Effector memory CD4-positive, alpha-beta T cell (primary cell): Measurements from ENCODE around the gene MICAL3.
"Not testable (repeated sequence)": the region's sequence is repeated elsewhere in the genome, so short reads cannot be mapped to it uniquely, and the experiment has no call there.

Experiments
- DNase-seq, 3 donors: peaks; one replicate each; pipeline ENCODE4 v3.0.0-alpha.2; 2020
- H3K27ac ChIP-seq: 2 replicates; pipeline ENCODE4 v1.7.0; 2013; ENCODE audit warnings: mild to moderate bottlenecking, low read length, moderate library complexity; ENCODE audit not compliant: insufficient read depth, poor library complexity, severe bottlenecking
- H3K27me3 ChIP-seq: replicated peaks from 2 replicates; pipeline ENCODE4 v1.7.0; 2013; ENCODE audit warnings: mild to moderate bottlenecking, low read length; ENCODE audit not compliant: insufficient read depth, control insufficient read depth, poor library complexity, severe bottlenecking
- H3K36me3 ChIP-seq: 2 replicates; pipeline ENCODE4 v1.7.0; 2013; ENCODE audit warnings: mild to moderate bottlenecking, low read length, moderate library complexity; ENCODE audit not compliant: control insufficient read depth, insufficient read depth
- H3K4me1 ChIP-seq: 2 replicates; pipeline ENCODE4 v1.7.0; 2013; ENCODE audit warnings: low read length, mild to moderate bottlenecking; ENCODE audit not compliant: control insufficient read depth, insufficient read depth, poor library complexity, severe bottlenecking
- H3K4me3 ChIP-seq: 2 replicates; pipeline ENCODE4 v1.7.0; 2013; ENCODE audit warnings: low read length, low read depth, mild to moderate bottlenecking; ENCODE audit not compliant: insufficient read depth, poor library complexity, severe bottlenecking
- H3K9me3 ChIP-seq: 2 replicates; pipeline ENCODE4 v1.7.0; 2013; ENCODE audit warnings: mild to moderate bottlenecking, low read length, moderate library complexity; ENCODE audit not compliant: control insufficient read depth

The MICAL3 gene

DNA sequence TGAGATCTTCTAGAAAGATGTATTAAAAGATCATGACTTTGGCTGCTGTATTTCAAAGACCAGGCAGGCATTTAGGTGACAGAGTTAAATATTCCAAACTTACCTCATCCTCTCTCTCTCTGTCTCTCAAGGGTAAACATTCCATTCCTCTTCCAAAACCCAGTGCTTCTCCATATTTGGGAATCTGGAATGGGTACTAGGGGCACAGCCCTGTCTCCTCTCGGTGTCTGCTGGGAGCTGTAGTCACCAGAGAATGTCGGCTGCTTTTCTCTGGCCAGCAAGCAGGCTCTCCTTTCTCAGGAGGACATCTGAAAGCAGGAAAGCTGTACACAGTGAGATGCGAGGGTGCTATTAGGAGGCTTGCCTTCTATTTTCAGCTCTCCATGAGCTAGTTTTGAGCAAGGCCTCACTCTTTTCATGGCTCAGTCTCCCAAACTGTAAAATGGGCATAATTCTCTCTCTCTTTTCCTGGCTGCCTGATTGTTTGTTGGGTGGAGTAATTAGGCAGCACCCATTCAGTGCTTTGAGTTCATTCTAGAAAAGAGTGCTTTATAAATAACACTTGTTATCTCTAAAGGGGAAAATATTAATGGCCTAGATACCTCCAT is 44.1 kb upstream of the MICAL3 start:
- H3K4me1 ChIP-seq = no peaks in the 10 kb centered on the region
- no peaks in the 10 kb centered on the region for H3K27me3 ChIP-seq
- H3K9me3 ChIP-seq = no peaks in the 10 kb centered on the region
- no peak overlapping the region for H3K27ac ChIP-seq
- H3K36me3 ChIP-seq = no peaks in the 10 kb centered on the region
- H3K4me3 ChIP-seq = no peak overlapping the region
- DNase-seq = no peak

- Histone ChIP-seq H3K4me1 (no peaks in the 10 kb centered on the region), H3K27me3 (no peaks in the 10 kb centered on the region), H3K9me3 (no peaks in the 10 kb centered on the region), H3K27ac (no peak overlapping the region), H3K4me3 (no peak overlapping the region), H3K36me3 (no peaks in the 10 kb centered on the region)
- DNase-seq = no peak
Measured at GRCh38 chr22:18067548-18068341, 43.4 kb upstream of the MICAL3 start.

GRCh38 chr22:18067121-18067520 is 42.8 kb upstream of the MICAL3 start:
- H3K4me1 ChIP-seq = no peaks in the 10 kb centered on the region

DNA sequence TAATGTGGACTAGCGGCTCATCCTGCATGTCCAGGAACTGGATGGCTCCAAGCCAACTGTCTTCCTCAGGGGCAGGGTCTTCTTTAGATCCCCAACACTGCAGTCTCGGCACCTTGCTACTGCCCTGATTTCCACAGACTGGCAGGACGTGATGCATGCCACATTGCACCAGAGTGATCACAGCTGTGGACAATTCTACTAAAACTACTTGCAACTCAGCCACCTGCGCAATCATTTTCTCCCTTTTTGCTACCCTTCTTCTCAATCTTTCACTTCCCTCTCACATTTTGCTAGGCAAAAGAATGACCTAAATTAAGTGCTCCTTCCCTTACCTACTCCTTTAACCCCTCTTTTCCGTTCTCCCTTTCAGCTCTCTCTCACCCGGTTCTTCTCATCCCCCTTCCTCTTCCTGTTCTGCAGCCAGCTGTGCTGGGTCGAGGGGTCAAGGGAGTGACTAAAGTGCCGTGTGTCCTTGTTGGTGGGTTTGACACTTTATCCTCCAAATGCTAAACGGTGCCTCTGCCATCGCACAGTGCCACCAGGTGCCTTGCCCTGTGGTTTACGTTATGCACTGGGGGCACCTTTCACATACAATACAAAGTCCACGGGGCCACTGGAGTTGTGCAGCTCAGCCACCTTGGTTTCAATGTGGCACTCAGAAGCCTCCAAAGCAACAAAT is 42.0 kb upstream of the MICAL3 start:
- Histone ChIP-seq H3K27me3 (no peaks in the 10 kb centered on the region), H3K4me1 (no peaks in the 10 kb centered on the region), H3K27ac (no peak overlapping the region)

More at GRCh38 chr22:18067121-18067520, 42.8 kb upstream of the MICAL3 start:
- Histone ChIP-seq H3K36me3 (no peaks in the 10 kb centered on the region), H3K27me3 (no peaks in the 10 kb centered on the region), H3K4me3 (no peak overlapping the region), H3K27ac (no peak overlapping the region), H3K9me3 (no peaks in the 10 kb centered on the region)
- no peak for DNase-seq

DNA sequence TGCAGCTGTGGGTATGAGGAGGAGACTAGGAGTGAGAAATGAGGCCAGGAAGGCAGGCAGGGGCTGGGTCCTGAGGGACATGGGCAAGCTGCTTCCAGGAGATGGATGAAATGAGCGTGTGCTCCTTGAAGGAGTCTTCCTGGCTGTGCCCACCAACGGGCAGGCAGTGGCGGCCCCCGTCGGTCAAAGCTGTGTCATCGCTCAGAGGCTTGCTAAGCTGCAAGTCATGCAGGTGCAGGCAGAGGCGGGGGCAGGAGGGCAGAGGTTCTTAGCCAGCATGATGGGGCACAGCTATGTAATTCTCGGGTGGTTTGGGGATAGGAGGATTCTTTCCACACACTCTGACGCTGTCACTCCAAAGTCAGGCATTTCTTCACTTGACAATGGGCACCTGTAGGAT is 40.9 kb upstream of the MICAL3 start:
- H3K4me1 ChIP-seq = no peaks in the 10 kb centered on the region
- no peak for DNase-seq
- H3K27ac ChIP-seq = no peak overlapping the region
- H3K27me3 ChIP-seq = no peaks in the 10 kb centered on the region
- no peaks in the 10 kb centered on the region for H3K9me3 ChIP-seq
- no peak overlapping the region for H3K4me3 ChIP-seq
- H3K36me3 ChIP-seq = no peaks in the 10 kb centered on the region

More for the DNA sequence above, 42.0 kb upstream of the MICAL3 start:
- Histone ChIP-seq H3K36me3 (no peaks in the 10 kb centered on the region), H3K4me3 (no peak overlapping the region), H3K9me3 (no peaks in the 10 kb centered on the region)
- DNase-seq = no peak

DNA sequence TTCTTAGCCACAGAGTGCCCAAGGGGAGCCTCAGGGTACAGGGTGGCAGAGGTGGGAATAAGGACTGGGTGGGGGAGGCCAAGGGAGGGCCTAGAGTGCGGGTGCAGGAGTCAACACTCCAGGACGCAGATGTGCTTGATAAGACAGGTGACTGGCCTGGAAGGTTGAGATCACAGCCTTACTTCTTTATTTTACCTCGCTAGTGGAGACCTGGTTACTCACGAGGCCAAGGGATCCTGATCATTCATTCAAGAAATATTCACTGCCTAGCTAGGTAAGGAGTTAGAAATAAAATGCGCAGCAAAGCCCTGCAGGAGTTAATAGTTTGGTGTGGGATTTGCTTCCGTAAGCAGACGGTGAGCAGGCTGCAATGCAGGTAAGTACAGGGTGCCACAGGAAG is 40.3 kb upstream of the MICAL3 start:
- H3K36me3 ChIP-seq = no peaks in the 10 kb centered on the region

DNA sequence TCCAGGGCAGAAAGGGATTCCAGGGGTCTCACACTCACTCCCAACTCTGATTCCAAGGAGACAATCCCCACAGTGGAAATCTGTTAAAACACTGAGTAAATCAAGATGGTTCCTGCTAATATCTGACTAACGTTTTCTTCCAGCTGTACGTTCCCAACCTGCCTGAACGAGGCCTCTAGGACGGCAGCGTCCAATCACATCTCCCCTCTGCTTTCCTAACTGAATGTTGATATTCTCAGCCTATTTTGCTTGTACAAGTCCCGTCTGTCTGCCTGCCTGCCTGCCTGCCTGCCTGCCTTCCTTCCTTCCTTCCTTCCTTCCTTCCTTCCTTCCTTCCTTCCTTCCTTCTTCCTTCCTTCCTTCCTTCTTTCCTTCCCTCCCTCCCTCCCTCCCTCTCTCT is 39.4 kb upstream of the MICAL3 start:
- H3K27me3 ChIP-seq, H3K4me3 ChIP-seq, H3K36me3 ChIP-seq, H3K4me1 ChIP-seq, H3K27ac ChIP-seq, H3K9me3 ChIP-seq, DNase-seq: not testable (repeated sequence)

More for the DNA sequence above, 40.3 kb upstream of the MICAL3 start:
- no peak overlapping the region for H3K4me3 ChIP-seq
- DNase-seq = no peak
- H3K27me3 ChIP-seq = no peaks in the 10 kb centered on the region
- H3K9me3 ChIP-seq = no peaks in the 10 kb centered on the region
- H3K27ac ChIP-seq = no peak overlapping the region
- H3K4me1 ChIP-seq = no peaks in the 10 kb centered on the region

- Histone ChIP-seq H3K27me3 (no peaks in the 10 kb centered on the region), H3K27ac (no peak overlapping the region), H3K4me3 (no peak overlapping the region), H3K36me3 (no peaks in the 10 kb centered on the region), H3K9me3 (no peaks in the 10 kb centered on the region), H3K4me1 (no peaks in the 10 kb centered on the region)
- no peak for DNase-seq
Measured at GRCh38 chr22:18063306-18063705, 38.9 kb upstream of the MICAL3 start.

DNA sequence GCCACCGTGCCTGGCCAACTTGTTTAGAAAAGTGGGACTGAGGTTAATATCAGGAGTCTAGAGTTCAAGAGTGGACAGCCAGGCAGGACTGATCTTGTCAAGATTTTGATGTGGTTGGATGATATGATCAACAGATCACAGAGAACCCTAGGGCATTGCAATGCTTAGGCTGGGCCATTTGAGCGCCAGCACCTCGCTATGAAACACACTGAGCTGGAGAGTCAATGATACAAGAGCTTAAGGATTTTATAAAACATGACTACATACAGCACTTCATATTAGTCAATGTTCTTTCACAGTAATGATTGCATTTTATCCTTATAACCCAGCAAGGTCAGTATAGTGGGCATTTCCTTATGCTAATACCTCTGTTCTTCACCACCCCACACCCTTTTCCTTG is 38.1 kb upstream of the MICAL3 start:
- Histone ChIP-seq H3K4me3 (no peak overlapping the region), H3K9me3 (no peaks in the 10 kb centered on the region), H3K36me3 (no peaks in the 10 kb centered on the region), H3K27me3 (no peaks in the 10 kb centered on the region), H3K27ac (no peak overlapping the region), H3K4me1 (no peaks in the 10 kb centered on the region)
- no peak for DNase-seq
